ENCODE results near the gene LRRC8B. TPM values are rescaled to one million over a fixed set of nuclear protein-coding genes. Genes with fewer than 3 reads are reported as not detected.

LRRC8B gene
- total RNA-seq, 4 donors from 2014 or later = 3.5 to 15.7 (median 8.5) TPM

DNA sequence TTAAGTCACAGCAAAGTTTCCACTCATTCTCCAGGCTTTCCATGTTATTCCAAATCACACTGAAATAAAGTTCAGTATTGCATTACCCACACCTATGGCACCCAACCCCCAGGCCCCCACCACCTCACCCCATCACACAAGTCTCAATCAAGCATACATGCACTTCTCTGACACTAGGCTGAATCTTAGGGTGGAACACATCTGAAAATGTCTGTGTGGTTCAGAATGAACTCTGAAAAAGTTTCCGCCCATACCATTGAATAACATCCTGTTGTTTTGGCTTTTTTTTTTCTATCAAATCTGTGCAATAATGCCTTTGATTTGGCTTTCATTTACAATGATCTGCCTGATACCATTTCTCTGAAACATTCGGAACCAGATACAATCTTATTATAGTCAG is 82.5 kb downstream of the LRRC8B start:
- TF ChIP-seq, protein P1, sequence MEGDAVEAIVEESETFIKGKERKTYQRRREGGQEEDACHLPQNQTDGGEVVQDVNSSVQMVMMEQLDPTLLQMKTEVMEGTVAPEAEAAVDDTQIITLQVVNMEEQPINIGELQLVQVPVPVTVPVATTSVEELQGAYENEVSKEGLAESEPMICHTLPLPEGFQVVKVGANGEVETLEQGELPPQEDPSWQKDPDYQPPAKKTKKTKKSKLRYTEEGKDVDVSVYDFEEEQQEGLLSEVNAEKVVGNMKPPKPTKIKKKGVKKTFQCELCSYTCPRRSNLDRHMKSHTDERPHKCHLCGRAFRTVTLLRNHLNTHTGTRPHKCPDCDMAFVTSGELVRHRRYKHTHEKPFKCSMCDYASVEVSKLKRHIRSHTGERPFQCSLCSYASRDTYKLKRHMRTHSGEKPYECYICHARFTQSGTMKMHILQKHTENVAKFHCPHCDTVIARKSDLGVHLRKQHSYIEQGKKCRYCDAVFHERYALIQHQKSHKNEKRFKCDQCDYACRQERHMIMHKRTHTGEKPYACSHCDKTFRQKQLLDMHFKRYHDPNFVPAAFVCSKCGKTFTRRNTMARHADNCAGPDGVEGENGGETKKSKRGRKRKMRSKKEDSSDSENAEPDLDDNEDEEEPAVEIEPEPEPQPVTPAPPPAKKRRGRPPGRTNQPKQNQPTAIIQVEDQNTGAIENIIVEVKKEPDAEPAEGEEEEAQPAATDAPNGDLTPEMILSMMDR (IDR thresholded peaks at IDR 0.05 in 4 of 5, conservative IDR thresholded peaks at IDR 0.05 in 1 of 5) = no peak
- Histone ChIP-seq H3K9me3 (no peaks in the 10 kb centered on the region), H3K4me1 (peaks cover 15 to 40% of the 10 kb centered on the region in 2 donors), H3K27me3 (no peaks in the 10 kb centered on the region), H3K4me3 (no peak overlapping the region), H3K36me3 (no peaks in the 10 kb centered on the region), H3K27ac (peak overlapping the region in 3 of 4 donors; percentile 54 to 63 (median 59))
- in situ Hi-C loops (cut with MboI; ENCODE audit: low sequenced_read_pairs in 4 of 4) = no loop called here
- DNase-seq = no peak
- no peak for ATAC-seq
- intact Hi-C loops (cut with DNase I; ENCODE audit: low total_unique reads) = no loop called here

DNA sequence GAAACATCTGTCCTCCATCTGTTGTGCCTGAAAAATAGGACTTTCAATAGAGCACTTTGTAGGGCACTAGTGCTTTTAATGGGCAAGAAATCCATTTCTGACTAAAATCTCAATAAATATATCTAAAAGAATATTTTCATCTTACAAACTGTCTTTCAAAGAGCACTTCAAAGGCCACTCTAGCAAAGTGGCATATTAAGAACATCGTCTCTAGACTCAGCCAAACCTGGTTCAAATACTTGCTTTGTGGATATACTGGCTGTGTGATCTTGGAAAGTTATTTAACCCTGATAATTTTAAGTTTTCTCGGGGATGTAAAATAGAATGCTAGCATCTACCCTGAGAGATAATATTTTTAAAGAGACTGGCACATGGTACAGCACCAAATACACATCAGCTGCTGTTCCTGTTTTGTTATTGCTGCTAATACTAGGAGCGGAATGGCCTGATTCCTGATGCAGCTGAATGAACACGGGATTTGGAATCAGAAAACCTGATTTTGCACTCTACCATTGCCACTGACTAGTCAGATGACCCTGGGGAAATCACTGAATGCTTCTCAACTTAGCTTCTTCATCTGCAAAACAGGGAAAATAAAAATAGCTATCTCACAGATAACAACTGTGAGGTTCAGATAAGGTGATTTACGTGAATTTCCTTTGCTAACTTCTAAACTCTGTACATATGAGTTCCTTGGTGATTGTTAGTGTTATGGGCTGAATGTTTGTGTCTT is 83.1 kb downstream of the LRRC8B start:
- Histone ChIP-seq H3K36me3 (no peaks in the 10 kb centered on the region), H3K4me3 (no peak overlapping the region), H3K4me1 (peaks cover 15 to 39% of the 10 kb centered on the region in 2 donors), H3K27ac (peak overlapping the region; percentile 18 to 63 (median 56)), H3K9me3 (no peaks in the 10 kb centered on the region), H3K27me3 (no peaks in the 10 kb centered on the region)
- no peak for DNase-seq
- intact Hi-C loops (cut with DNase I; ENCODE audit: low total_unique reads) = no loop called here
- no peak for ATAC-seq
- in situ Hi-C loops (cut with MboI; ENCODE audit: low sequenced_read_pairs in 4 of 4) = no loop called here
- TF ChIP-seq POLR2A (IDR thresholded peaks at IDR 0.05) = no peak
- TF ChIP-seq, protein P1 (IDR thresholded peaks at IDR 0.05 in 4 of 5, conservative IDR thresholded peaks at IDR 0.05 in 1 of 5) = no peak

DNA sequence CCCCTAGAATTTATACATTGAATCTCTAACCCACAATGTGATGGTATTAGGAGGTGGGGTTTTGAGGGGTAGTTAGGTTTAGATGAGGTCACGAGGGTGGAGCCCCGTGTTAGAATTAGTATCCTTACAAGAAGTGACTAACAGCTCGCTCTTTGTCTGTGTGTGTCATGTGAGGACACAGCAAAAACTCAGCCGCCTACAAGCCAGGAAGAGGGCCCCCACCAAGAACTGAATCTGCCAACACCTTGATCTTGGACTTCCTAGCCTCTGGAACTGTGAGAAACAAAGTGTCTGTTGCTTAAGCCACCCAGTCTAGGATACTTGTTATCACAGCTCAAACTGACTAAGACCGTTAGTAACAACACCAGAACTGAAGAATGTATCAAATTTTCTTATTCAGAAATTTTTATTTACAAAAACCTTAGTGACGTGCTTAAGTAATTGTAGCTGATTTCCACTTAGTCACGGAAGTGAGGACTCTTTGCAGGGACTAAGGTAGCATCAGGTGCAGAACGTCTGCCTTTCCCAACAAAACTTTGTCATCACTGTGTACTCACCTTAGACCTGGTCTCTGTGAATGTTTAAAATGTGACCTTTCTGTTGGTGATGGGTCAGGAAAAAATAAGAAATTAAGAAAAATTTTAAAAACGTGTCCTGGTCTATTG is 83.8 kb downstream of the LRRC8B start:
- peak overlapping the region; percentile 18 to 63 (median 56) for H3K27ac ChIP-seq
- intact Hi-C loops (cut with DNase I; ENCODE audit: low total_unique reads) (no loop called here), in situ Hi-C loops (cut with MboI; ENCODE audit: low sequenced_read_pairs in 4 of 4) (no loop called here)
- ATAC-seq (peak; percentile 64 to 65), DNase-seq (no peak)
- no peaks in the 10 kb centered on the region for H3K9me3 ChIP-seq
- H3K27me3 ChIP-seq = no peaks in the 10 kb centered on the region
- H3K4me3 ChIP-seq = no peak overlapping the region
- H3K36me3 ChIP-seq = no peaks in the 10 kb centered on the region
- TF ChIP-seq POLR2A (IDR thresholded peaks at IDR 0.05) = no peak
- TF ChIP-seq, protein P1 (IDR thresholded peaks at IDR 0.05 in 4 of 5, conservative IDR thresholded peaks at IDR 0.05 in 1 of 5) = no peak
- H3K4me1 ChIP-seq = peaks cover 15 to 32% of the 10 kb centered on the region in 2 donors

DNA sequence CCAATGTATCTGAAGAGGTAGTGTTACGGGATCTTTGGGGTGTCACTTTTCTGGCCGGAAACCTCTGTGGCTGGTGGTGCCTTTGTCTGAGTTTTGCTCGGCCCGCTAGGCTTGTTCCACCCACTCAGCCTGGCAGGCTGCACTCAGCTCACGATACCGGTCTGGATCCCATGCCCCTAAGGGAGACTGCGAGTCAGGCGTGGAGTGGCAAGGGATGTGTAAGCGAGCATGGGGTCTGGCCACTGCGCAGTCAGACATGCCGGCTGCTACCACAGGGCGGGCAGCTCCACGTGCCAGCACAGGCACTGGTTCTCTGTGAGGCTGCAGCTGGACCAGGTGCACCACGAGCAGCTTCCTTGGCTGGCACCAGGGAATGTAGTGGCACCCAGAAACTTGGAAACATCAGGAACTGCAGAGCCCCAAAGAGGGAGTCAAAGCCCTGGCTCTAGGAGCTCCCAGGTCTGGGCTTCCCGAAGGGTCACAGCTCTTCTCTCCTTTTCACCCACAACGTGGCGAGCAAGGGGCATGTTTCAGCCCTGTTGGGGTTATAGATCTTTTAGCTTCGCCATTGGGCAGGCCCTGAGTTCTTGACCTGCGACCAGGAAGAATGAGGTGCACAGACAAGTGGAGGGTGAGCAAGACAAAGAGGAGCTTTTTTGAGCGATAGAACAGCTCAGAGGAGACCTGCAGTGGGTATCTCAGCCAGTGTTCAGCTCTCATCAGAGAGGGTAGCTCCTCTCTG is 84.5 kb downstream of the LRRC8B start:
- no peaks in the 10 kb centered on the region for H3K27me3 ChIP-seq
- ATAC-seq (no peak), DNase-seq (no peak)
- intact Hi-C loops (cut with DNase I; ENCODE audit: low total_unique reads) (no loop called here), in situ Hi-C loops (cut with MboI; ENCODE audit: low sequenced_read_pairs in 4 of 4) (no loop called here)
- no peaks in the 10 kb centered on the region for H3K9me3 ChIP-seq
- TF ChIP-seq, protein P1 (IDR thresholded peaks at IDR 0.05 in 4 of 5, conservative IDR thresholded peaks at IDR 0.05 in 1 of 5) = no peak
- no peak for TF ChIP-seq POLR2A (IDR thresholded peaks at IDR 0.05)
- no peak overlapping the region for H3K4me3 ChIP-seq
- peak overlapping the region; percentile 14 to 63 (median 56) for H3K27ac ChIP-seq
- H3K4me1 ChIP-seq = peaks cover 8 to 25% of the 10 kb centered on the region in 2 donors
- no peaks in the 10 kb centered on the region for H3K36me3 ChIP-seq

Data from gastrocnemius medialis (tissue), 4 donors.